Erythroblast (primary cell): ENCODE measurements around the gene GMDS.

Experiments
- DNase-seq, 2 experiments: peaks; one replicate each; lab custom pipeline; 2025; lab: John Stamatoyannopoulos, UW
- GATA1 ChIP-seq: IDR thresholded peaks from 2 replicates; pipeline ENCODE4 v1.6.1; 2011; ENCODE audit warnings: low read depth, mild to moderate bottlenecking, control low read depth, low read length, moderate library complexity
- POLR2A ChIP-seq: IDR thresholded peaks from 2 replicates; pipeline ENCODE4 v1.6.1; 2011; ENCODE audit warnings: mild to moderate bottlenecking, low read length

GMDS gene

GRCh38 chr6:1580109-1580508, 665.3 kb downstream of the GMDS start:
- no peak for TF ChIP-seq POLR2A
- TF ChIP-seq GATA1: no peak
- DNase-seq: no peak

- no peak for DNase-seq
- TF ChIP-seq GATA1 (no peak), POLR2A (no peak)
These were observed 666.3 kb downstream of the GMDS start for GRCh38 chr6:1579096-1579495.

GRCh38 chr6:1577896-1578745, 667.3 kb downstream of the GMDS start:
- TF ChIP-seq POLR2A (no peak), GATA1 (no peak)
- DNase-seq: no peak

GRCh38 chr6:1577146-1577680, 668.2 kb downstream of the GMDS start:
- no peak for DNase-seq
- no peak for TF ChIP-seq POLR2A
- TF ChIP-seq GATA1: no peak

GRCh38 chr6:1576711-1577110, 668.7 kb downstream of the GMDS start:
- TF ChIP-seq GATA1: no peak
- no peak for TF ChIP-seq POLR2A
- no peak for DNase-seq

GRCh38 chr6:1576166-1576565, 669.2 kb downstream of the GMDS start:
- no peak for DNase-seq
- no peak for TF ChIP-seq POLR2A
- TF ChIP-seq GATA1: no peak

- no peak for TF ChIP-seq GATA1
- no peak for TF ChIP-seq POLR2A
- DNase-seq: no peak
These were observed 670.0 kb downstream of the GMDS start for GRCh38 chr6:1575210-1576041.

GRCh38 chr6:1574890-1575209, 670.6 kb downstream of the GMDS start:
- no peak for DNase-seq
- no peak for TF ChIP-seq POLR2A
- no peak for TF ChIP-seq GATA1

GRCh38 chr6:1574083-1574761, 671.2 kb downstream of the GMDS start:
- TF ChIP-seq GATA1 (no peak), POLR2A (no peak)
- DNase-seq: no peak
